Stimulated activated CD8-positive, alpha-beta memory T cell treated with anti-CD3 and anti-CD28 coated beads, Interleukin-15, amount 100 ng/mL, for 4 hours (primary cell): ENCODE results near the gene PGAP3.

ENCODE experiments used
- DNase-seq, 2 donors: peaks; one replicate each; pipeline ENCODE4 v3.0.0-alpha.2; 2020; ENCODE audit warnings: low read depth in 2 of 2

PGAP3 gene

DNA sequence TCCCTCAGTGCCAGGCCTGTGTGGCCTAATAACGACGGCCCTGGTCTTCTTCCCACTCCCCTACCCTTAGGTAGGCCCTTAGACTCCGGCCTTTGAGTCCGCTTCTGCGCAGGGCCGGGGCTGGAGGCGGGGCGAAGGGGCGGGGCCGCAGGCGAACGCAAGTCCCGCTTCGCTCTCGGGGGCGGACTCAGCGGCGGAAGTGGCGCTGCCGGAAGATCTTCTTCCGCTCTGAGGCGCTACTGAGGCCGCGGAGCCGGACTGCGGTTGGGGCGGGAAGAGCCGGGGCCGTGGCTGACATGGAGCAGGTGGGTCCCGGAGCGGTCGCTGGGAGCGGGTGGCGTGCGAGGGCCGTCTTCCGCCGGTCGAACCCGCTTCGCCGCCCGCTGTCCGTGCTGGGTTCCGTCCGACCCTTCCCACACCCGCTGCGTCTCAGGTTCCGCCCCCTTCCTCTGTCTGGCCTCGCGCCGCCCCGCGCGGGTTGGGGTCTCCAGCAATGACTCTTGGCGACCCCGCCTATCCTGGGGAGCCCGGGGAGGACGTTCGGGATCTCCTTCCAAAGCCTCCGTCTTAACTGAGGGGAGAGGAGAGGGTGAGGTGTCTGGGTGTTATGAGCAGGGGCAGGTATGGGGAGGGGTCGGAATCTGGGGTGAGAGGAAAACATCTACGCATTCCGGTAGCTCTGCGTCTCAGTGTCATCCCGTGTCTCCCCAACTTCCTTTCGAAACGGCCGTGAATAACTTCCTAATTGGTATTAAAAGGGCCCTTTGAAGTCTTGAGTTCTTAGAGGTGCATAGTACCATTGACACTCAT is 50.7 kb downstream of the PGAP3 start, which contains the start of gene STARD3:
TSS of gene STARD3 (plus strand) at position 218 of the 810 bp plus-strand sequence. CDS start 16,388 bp downstream, outside the sequence.
- DNase-seq: peak; percentile 79

DNA sequence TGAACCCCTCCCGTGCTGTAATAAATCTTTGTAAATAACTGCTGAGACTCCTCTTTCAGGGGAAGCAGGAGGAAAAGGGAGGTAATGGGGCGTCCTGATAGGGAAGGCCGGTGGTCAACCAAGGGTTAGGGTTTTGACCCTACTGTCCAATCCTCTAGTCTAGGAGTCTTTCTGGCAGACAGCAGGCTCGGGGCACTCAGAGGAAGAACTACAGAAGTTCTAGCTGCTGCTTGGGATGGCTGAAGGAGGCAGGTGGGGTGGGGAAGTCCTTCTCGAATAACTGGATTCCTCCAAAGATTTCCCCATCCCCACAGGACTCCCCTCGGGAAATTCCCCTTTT is 51.3 kb downstream of the PGAP3 start:
- DNase-seq: no peak

DNA sequence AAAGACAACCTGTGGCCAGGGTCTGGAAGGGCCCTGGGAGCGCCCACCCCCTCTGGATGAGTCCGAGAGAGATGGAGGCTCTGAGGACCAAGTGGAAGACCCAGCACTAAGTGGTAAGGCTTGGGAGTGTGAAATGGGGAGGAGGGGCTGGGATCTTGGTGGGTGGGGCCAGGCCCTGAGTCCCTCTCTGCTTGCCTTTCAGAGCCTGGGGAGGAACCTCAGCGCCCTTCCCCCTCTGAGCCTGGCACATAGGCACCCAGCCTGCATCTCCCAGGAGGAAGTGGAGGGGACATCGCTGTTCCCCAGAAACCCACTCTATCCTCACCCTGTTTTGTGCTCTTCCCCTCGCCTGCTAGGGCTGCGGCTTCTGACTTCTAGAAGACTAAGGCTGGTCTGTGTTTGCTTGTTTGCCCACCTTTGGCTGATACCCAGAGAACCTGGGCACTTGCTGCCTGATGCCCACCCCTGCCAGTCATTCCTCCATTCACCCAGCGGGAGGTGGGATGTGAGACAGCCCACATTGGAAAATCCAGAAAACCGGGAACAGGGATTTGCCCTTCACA is 52.2 kb downstream of the PGAP3 start:
- DNase-seq: no peak

DNA sequence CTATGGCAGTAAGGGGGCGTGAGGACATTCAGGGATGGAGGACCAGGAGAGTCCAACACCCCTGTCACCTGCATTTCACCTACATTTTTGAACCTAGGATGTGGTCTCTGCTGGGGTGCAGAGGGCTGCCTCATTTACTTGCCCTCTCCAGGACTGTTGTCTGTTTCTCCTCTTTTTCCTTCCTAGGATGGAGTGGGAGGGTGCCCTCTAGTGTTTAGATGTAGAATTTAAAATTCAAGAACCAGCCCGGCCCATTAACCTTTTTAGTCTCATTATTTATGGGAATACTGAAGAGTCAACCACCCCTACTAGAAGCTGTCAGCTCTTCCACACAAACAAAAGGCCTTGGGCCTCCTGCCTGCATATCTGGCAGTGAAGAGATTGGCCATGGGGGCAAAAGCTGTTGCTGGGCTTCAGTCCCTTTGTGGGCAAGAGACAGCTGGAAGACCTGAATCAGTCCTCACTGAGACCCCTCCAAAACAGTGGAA is 53.4 kb downstream of the PGAP3 start:
- no peak for DNase-seq

DNA sequence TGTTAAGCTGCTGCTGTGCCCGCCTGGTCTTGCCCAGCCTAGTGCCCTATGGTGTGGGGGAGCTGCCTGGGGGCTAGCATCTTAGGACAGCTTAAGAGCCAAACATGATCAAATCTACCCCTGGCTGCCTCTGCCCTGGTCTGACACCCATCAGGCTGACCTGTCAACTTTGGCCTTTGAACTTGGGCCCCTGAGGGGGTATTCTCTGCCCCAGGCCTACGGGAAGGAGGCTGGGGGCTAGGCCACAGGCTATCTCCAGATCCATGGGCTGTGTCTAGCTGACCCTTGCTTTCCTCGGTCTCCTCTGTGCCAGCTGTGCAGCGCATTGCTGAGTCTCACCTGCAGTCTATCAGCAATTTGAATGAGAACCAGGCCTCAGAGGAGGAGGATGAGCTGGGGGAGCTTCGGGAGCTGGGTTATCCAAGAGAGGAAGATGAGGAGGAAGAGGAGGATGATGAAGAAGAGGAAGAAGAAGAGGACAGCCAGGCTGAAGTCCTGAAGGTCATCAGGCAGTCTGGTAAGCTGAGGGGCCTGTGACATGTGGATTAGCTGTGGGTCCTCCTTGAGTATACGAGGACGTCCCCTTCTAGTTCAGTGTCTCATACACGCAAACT is 54.2 kb downstream of the PGAP3 start:
- DNase-seq: no peak

DNA sequence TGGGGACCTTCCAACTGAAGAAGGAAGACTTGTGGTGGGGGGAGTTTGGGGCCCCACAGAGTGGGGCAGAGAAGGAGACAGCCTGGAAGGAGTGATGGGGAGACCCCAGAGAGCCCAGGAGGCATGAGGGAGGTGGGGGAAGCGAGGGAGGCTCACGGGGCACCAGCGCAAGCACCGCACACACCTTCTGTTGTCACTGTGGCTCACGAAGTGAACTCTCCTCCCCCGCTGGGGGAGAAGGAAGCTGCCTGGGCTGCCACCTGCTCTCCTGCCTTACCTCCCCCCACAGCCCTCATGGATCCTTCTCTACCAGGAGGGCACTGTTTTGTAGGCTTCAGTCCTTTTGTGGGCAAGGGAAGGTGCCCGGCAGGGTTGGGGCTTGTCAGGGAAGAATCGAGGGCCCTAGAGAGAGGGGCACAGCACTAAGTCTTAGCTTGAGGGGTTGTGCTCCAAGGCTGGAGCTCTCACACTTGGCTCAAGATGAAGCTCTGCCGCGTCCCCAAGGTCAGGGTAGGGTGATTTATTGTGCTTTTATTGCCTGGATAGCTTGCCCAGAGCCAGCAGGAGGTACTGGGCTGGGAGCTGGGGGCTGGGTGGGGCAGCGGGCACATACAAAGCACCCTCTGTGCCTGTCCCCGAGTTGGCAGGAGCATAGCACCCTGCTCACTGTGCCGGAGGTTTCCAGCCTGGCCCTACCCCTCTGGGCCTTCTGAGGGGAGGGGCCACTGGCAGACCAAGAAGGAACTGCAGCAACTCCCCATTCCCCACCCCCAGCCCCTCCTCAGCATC is 55.5 kb downstream of the PGAP3 start:
- DNase-seq: no peak

DNA sequence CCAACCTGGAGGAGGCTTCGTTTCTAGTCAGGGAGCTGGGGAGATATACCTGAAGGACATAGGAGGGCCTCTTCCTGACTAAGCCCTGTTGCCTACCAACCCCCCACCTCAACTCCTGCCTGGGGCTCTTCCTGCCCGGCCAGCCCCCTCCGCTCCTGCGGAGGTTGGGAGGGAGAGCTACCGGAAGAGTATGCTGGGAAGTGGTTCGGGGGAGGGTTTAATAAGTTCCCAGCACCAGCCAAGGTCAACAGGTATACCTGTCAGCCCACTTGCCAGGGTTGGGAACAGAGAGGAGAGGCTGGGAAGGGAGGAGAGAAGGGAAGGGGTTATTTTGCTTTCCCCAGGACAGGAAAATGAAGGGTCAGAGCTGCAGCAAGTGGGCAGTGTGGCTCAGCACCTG is 56.5 kb downstream of the PGAP3 start:
- no peak for DNase-seq

DNA sequence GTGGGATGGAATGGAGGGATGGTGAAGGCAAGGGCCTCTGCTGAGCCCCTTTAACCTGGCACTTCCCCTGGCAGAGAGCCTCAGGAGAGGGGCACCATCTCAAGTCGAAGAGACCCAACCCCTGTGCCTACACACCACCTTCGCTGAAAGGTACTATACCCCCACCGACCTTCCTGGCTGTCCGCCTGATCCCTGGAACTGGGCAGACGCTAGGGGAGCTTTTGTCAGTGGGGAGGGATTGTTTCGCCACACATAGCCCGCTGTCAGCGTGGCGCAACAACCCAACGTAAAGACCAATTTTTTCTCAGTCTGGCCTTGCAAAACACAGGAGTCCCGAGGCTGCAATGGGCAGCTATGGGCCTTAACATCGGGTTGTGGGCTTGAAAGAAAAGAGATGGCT is 58.0 kb downstream of the PGAP3 start:
- no peak for DNase-seq

DNA sequence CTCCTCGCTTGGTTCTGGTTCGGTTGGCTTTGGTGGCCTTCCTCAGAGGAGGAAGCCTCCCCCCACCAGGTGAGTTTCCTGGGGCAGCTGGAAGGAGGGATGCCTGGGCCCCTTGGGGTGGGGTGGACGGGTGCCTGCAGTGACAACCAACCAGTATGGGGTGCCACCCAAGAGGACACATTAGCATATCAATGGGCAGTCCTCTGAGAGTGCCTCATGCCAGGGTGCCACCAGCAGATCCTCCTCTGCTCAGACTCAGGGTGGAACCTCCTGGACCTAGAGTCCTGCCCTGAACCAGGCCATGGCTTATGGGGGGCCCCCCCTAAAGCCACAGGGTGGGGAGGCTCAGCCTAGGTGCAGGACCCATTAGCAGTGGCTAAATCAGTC is 58.4 kb downstream of the PGAP3 start:
- no peak for DNase-seq

DNA sequence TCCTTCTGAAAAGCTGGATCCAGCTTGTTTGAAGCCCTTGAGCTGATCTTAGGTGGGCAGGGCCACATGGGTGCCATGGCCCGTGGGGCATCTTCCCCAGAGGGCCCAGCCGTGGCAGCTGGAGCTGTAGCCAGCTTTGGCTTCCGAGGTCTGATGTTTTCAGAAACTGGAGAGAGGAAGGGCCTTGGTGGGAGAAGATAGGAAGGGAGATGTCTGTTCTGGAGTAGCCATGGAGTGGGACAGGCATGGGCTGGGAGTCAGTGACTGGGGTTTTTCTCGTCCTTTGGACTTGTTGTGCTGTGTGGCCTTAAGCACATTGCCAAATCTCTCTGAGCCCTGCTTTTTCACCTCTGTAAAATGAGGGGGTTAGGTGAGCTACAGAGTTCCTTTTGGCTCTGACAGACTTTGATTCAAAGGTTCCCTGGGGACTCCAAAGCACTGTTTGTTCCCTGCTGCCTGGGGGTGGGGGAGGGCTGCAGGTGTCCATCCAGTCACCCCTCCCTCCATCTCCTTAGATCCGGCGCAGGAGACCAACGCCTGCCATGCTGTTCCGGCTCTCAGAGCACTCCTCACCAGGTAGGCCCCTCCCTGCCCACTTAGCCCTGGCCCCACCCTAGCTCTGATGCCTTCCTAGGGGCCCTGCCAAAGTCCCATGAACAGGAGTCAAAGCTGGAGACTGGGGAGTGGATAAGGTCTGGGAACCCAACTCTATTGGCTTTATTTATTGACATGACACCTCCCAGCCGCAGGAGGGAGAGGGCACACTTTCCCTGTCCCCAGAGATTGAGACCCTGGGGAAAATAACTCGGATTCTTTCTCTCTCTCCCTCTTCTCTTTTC is 59.0 kb downstream of the PGAP3 start:
- DNase-seq: no peak

DNA sequence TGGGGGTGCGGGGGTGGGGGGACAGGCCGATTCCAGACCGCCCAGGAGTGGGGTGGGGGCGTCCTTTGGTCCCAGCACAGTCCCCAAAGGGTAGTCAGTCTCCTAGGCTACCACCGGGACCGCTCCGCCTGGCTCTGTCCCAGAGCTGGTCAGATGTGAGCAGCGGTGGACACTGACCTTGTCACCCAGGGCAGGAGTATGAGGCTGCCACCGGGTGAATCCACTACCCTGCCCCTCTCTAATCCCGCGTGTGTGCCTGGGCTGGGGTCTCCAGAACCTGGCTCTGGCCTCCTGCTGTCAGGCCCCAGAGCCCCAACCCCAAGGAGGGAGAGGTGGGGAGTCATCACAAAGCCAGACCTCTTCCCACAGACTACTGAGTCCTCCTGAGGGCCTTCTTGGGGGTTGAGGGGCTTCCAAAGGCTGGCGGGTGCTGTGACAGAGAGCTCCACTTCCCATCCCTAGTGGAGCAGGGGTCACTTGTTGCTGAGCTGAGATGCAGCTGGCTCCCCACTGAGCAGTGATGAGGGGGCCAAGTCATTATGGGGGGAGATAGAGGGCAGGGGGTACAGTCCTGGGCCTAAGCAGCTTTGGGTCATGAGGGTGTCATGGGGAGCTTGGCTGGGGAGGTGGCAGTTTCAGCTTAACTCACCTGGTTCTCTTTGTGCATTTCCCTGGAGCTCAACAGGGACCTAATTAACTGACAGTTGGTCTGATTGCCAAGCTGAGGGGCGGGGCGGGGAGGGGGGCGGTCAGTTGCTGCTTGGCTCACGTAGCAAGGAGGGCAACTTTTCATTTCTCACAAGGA is 59.9 kb downstream of the PGAP3 start:
- no peak for DNase-seq

DNA sequence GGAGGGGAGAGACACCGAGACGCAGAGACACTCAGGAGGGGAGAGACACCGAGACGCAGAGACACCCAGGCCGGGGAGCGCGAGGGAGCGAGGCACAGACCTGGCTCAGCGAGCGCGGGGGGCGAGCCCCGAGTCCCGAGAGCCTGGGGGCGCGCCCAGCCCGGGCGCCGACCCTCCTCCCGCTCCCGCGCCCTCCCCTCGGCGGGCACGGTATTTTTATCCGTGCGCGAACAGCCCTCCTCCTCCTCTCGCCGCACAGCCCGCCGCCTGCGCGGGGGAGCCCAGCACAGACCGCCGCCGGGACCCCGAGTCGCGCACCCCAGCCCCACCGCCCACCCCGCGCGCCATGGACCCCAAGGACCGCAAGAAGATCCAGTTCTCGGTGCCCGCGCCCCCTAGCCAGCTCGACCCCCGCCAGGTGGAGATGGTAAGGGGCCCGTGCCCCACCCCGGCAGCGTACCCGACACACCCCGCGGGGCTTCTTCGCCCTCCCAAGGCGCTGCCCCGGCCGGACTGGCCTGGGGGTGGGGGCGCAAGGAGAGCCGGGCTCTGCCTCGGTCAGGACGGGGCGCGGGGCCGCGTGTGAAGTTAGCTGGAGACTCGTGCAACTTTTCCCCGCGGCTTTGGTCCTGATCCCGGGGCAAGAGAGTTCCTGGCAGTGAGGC is 60.7 kb downstream of the PGAP3 start:
- no peak for DNase-seq

DNA sequence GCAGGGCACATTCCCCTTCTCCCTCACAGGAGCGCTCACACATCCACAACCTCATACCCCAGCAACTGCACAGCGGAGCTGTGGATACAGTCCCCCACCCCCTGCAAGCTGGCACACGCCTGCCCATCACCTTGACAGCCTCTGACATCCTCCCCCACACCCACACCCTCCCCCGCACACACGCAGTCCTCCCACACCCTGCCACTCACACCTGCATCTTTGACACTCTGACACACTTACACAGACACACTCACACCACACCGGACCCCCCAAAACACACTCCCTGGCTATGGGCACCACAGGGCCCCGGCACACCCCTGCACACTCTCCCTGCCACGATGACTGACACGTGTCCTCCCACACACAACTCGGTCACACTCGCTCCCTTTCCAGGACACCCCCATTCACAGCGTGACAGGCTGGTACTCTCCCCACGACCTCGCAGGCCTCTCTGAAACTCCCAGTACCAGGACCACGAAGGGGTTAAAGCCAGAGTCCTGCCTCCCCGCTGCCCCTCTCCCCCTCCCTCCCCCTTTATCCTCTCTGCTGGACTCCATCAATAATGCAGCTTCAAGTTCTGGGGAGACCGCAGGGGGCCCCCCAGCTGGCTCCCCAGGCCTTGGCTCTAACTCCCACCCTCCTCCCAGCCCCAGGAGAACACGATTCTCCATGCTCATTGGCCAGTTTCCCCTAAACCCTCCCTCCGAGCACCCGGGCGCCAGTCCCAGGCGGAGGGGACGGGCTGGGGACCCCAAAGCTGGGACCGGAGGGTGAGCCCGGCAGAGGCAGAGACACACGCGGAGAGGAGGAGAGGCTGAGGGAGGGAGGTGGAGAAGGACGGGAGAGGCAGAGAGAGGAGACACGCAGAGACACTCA is 61.4 kb downstream of the PGAP3 start, which contains the start of gene PPP1R1B:
TSS of gene PPP1R1B (plus strand) at position 782 of the 876 bp plus-strand sequence. CDS start 441 bp downstream, outside the sequence.
- no peak for DNase-seq

DNA sequence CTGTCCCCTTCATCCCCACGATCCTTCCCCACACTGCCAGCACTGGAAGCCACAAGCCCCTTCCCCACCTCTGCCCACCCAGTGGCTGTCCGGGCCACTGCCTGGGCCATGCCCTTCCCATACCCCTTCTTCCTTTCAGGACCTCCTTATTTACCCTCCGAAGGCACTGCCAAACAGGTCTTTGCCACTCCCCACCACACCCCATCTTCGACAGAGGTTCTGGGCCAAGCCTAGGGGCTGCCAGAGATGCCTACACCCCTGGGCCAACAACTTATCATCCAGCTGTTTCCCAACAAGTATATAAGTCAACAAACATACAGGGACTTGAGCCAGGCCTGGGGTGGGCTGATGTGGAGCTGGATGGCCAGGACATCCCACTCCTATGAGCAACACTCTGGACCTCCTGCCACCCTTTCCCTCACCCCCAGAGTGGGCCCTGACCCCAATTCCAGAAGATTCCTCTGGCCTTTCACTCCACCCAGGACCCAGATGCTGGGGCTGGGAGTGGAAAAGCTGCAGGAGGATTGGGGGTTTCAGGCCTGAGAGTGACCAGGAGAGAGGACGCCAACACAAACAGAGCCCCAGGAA is 62.6 kb downstream of the PGAP3 start:
- DNase-seq: no peak

DNA sequence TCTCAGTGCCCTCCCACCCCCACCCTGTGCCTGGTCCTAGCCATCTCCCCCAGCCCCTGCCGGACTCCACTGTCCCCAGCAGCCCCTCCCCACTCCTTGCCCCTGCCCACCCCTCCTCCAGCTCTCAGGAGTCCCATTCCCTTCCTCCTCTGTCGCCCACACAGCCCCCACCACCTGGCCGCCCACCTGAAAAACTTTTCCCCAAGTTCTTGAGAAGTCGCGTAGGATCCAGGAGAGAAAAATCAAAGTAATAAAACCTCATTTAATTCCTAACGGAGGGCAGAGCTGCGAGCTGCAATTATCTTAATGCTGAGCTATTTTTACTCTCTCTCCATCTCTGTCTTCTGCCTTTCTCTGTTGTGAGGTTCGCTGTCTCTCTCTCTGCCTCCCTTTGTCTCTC is 63.5 kb downstream of the PGAP3 start:
- DNase-seq: no peak

DNA sequence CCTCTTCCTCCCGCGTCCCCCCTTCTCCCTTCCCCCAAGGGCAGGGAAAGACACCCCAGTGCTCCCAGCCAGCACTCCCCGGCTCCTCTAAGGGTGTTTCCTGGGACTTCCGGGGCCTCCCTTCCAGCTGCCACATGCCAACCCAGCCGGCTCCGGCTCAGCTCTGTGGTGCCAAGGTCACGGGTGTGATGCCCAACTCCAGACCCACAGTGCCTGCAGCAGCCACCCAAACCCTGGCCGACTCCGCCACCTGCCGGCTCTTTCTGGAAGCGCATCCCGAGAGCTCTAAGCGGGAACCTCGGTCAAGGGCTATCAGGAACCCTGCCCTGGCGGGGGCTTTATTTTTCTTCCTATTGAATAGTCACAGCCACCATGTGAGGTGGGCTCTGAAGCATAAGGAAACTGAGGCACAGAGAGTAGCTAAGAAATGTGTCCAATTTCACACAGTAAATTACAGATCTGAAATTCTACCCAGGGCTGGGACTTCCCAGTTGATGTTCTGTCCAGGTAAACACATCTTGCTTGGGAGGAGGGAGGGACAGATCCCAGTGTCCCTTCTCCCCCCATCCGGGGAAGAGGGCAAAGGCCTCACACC is 64.4 kb downstream of the PGAP3 start:
- peak; percentile 56 to 66 for DNase-seq

DNA sequence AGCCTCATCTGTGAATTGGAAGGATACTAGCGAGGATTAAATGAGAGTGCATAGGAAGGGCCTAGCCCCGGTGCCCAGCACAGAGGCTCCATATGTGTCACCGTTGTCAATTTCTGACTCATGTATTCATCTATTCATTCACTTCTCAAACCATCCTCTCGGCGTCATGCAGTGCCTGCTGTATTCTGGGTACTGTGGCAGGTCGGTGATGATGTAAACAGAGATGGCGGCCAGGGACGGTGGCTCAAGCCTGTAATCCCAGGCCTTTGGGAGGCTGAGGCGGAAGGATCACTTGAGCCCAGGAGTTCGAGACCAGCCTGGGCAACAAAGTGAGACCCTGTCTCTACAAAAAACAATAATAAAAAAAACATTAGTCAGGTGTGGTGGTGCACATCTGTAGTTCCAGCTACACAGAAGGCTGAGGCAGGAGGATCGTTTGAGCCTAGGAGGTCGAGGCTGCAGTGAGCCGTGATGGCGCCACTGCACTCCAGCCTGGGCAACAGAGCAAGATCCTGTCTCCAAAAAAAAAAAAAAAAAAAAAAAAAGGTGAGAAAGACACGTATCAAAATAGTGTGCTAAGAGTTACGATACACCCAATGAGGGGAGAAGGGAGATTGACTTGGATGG is 65.4 kb downstream of the PGAP3 start:
- DNase-seq: no peak
